GM19035 (cell line): ENCODE measurements around the gene TOX4.
"Not testable (repeated sequence)": the region's sequence is repeated elsewhere in the genome, so short reads cannot be mapped to it uniquely, and the experiment has no call there.

Source experiments
- ATAC-seq: cut with Tn5 transposase; IDR thresholded peaks from one replicate; pipeline ENCODE4 v1.9.1; 2021; ENCODE audit not compliant: unreplicated experiment

TOX4 gene

DNA sequence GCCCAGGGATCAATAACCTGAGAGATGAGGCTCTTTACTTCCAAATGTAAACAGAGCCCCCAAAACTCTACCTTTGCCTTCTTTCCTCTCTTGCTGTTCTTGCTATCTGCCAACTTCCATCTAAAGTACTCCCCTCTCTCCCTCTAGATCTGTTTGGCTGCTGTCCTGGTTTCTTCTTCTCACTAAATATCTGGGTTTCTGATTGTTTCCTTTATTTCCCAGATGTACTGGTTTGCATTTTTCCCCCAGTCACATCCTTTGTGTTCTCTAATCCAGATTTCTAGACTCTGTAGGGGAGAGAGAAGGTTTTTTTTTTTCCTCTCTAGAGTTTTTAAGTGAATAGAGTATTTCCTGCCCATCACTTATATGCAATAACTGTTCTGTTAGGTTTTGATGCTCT lies 56.3 kb downstream of the TOX4 start:
- ATAC-seq = no peak

DNA sequence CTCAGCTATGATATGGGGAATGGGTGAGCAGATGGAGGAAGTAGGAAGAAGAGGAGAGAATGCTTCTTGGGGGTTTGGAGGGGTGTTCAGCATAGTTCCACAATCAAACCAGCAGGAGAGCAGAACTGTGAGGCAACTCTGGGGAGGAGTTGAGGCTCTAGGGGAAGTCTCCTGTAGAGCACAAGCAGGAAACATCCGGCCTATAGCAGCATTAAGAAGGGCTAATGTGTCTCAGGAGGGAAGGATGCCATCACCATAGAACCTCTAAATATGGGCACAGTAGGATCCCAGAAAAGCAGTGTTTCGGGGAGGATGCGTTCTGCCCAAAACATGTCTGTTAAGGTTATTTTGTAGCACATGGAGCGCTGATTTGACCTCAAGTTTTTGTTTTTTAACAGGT lies 57.6 kb downstream of the TOX4 start:
- no peak for ATAC-seq

- no peak for ATAC-seq
Observed at GRCh38 chr14:21535545-21536417, 58.8 kb downstream of the TOX4 start.

- ATAC-seq = no peak
Observed at GRCh38 chr14:21536418-21537089, 59.6 kb downstream of the TOX4 start.

GRCh38 chr14:21537090-21537424 lies 60.1 kb downstream of the TOX4 start:
- no peak for ATAC-seq

GRCh38 chr14:21539189-21539940 lies 62.4 kb downstream of the TOX4 start:
- ATAC-seq = no peak

- ATAC-seq = no peak
Observed at GRCh38 chr14:21541413-21542074, 64.5 kb downstream of the TOX4 start.

GRCh38 chr14:21543521-21543960 lies 66.5 kb downstream of the TOX4 start:
- no peak for ATAC-seq

DNA sequence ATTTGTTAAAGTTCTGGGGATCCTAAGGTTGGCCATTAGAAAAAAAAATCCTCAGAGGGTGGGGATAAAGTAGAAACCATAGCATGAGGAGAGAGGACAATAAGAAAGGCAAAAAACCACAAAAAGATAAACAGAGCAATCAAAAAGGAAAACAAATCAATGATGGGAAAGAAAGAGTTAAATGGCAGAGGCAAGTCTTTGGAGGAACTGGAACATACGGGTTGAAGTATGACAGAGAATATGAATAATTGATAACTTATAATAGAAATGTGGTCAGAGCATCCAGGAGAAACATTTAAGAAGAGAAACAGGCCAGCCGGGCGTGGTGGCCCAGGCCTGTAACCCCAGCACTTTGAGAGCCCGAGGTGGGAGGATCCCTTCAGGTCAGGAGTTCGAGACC lies 67.0 kb downstream of the TOX4 start:
- ATAC-seq = no peak

GRCh38 chr14:21544588-21544987 lies 67.6 kb downstream of the TOX4 start:
- ATAC-seq = not testable (repeated sequence)
